WTC11 (cell line): ENCODE results near the gene SAMD5. TPM values are rescaled to one million over a fixed set of nuclear protein-coding genes. Genes with fewer than 3 reads are reported as not detected.
A peak's percentile ranks its signal among the peaks of the same experiment; 100 is the strongest.

Source experiments
- ATAC-seq: fragments of 200-7000 bp; cut with Tn5 transposase; 2 replicates; pipeline ENCODE4 v1.10.0; 2021; ENCODE audit warnings: mild to moderate bottlenecking, moderate library complexity
- CTCF ChIA-PET: fragments of 300-600 bp; sonication (Branson Sonifier 250); formaldehyde crosslinking; loops from one replicate; lab custom pipeline; 2021; ENCODE audit warnings: antibody characterized with exemption; lab: Charles Lee
- POLR2A ChIA-PET: fragments of 350-600 bp; sonication (Branson Sonifier 250); formaldehyde crosslinking; loops from one replicate; lab custom pipeline; 2021; ENCODE audit warnings: antibody characterized with exemption; lab: Charles Lee
- DNase-seq: peaks from one replicate; pipeline ENCODE4 v3.0.0; 2021; ENCODE audit warnings: low spot score
- H3K27ac Mint-ChIP-seq: 2 replicates; pipeline ENCODE4 v1.8.0; 2021; ENCODE audit warnings: mixed read lengths
- H3K27me3 Mint-ChIP-seq: 2 replicates; pipeline ENCODE4 v1.8.0; 2021; ENCODE audit warnings: low read depth, mild to moderate bottlenecking, moderate library complexity, mixed read lengths
- H3K36me3 Mint-ChIP-seq: 2 replicates; pipeline ENCODE4 v1.8.0; 2021; ENCODE audit warnings: mixed read lengths
- H3K4me1 Mint-ChIP-seq: 2 replicates; pipeline ENCODE4 v1.8.0; 2022; ENCODE audit warnings: mixed read lengths
- H3K4me3 Mint-ChIP-seq: 2 replicates; pipeline ENCODE4 v1.8.0; 2021; ENCODE audit warnings: mild to moderate bottlenecking, moderate library complexity, mixed read lengths
- H3K9me3 Mint-ChIP-seq: 2 replicates; pipeline ENCODE4 v1.8.0; 2021; ENCODE audit warnings: mixed read lengths
- ARID4B ChIP-seq: sonication (generic); formaldehyde crosslinking; IDR thresholded peaks from 2 replicates; pipeline ENCODE4 v1.8.0; 2023; ENCODE audit warnings: missing genetic modification reagents, mild to moderate bottlenecking, borderline replicate concordance
- CREB1 ChIP-seq: sonication (generic); formaldehyde crosslinking; IDR thresholded peaks from 2 replicates; pipeline ENCODE4 v1.8.0; 2023; ENCODE audit warnings: mild to moderate bottlenecking, missing genetic modification reagents
- CREM ChIP-seq: sonication (generic); formaldehyde crosslinking; IDR thresholded peaks from 2 replicates; pipeline ENCODE4 v1.8.1; 2022; ENCODE audit warnings: mild to moderate bottlenecking, missing genetic modification reagents, moderate library complexity
- ESRRA ChIP-seq: sonication (generic); formaldehyde crosslinking; IDR thresholded peaks from 2 replicates; pipeline ENCODE4 v1.8.1; 2022; ENCODE audit warnings: mild to moderate bottlenecking, missing genetic modification reagents, borderline replicate concordance
- FOXJ3 ChIP-seq: sonication (generic); formaldehyde crosslinking; IDR thresholded peaks from 2 replicates; pipeline ENCODE4 v1.9.0; 2021; ENCODE audit warnings: missing genetic modification reagents, mild to moderate bottlenecking, borderline replicate concordance
- HMGA2 ChIP-seq: fragments of 250-450 bp; sonication (Bioruptor Pico); IDR thresholded peaks from 2 replicates; pipeline ENCODE4 v1.4.0; 2021; ENCODE audit warnings: mild to moderate bottlenecking, moderate library complexity
- HMGXB4 ChIP-seq: sonication (generic); formaldehyde crosslinking; IDR thresholded peaks from 2 replicates; pipeline ENCODE4 v1.8.1; 2023; ENCODE audit warnings: mild to moderate bottlenecking, moderate library complexity, missing genetic modification reagents
- IRF1 ChIP-seq: sonication (generic); formaldehyde crosslinking; IDR thresholded peaks from 2 replicates; pipeline ENCODE4 v1.8.0; 2023; ENCODE audit warnings: missing genetic modification reagents
- MAX ChIP-seq: sonication (generic); formaldehyde crosslinking; IDR thresholded peaks from 2 replicates; pipeline ENCODE4 v1.8.0; 2022; ENCODE audit warnings: mild to moderate bottlenecking, missing genetic modification reagents
- PREB ChIP-seq: sonication (generic); formaldehyde crosslinking; IDR thresholded peaks from 2 replicates; pipeline ENCODE4 v1.8.1; 2022; ENCODE audit warnings: mild to moderate bottlenecking, missing genetic modification reagents, moderate library complexity, borderline replicate concordance
- TP53 ChIP-seq: sonication (generic); formaldehyde crosslinking; IDR thresholded peaks from 2 replicates; pipeline ENCODE4 v1.8.1; 2023; ENCODE audit warnings: mild to moderate bottlenecking, missing genetic modification reagents
- ZNF138 ChIP-seq: sonication (generic); formaldehyde crosslinking; conservative IDR thresholded peaks from 2 replicates; pipeline ENCODE4 v1.8.1; 2022; ENCODE audit warnings: mild to moderate bottlenecking, moderate library complexity, missing genetic modification reagents
- ZNF263 ChIP-seq: sonication (generic); formaldehyde crosslinking; IDR thresholded peaks from 2 replicates; pipeline ENCODE4 v1.8.1; 2022; ENCODE audit warnings: low read depth, mild to moderate bottlenecking, moderate library complexity, missing genetic modification reagents
- ZNF425 ChIP-seq: fragments of 250-450 bp; sonication (Bioruptor Pico); conservative IDR thresholded peaks from 2 replicates; pipeline ENCODE4 v1.9.0; 2021; ENCODE audit warnings: mild to moderate bottlenecking
- total RNA-seq: library from RNA; stranded (reverse); gene quantifications from 3 replicates; pipeline ENCODE4 v1.2.3, GENCODE V29; 2021

Gene SAMD5
- total RNA-seq, 1 experiment from 2014 or later, result 0.39 TPM

GRCh38 chr6:147614501-147614900, 106.0 kb downstream of the SAMD5 start:
- no peak for TF ChIP-seq ZNF138 (CRISPR knock-in tag)
- TF ChIP-seq PREB, result no peak
- no peak for TF ChIP-seq FOXJ3 (CRISPR knock-in tag)
- no peak for TF ChIP-seq HMGXB4
- TF ChIP-seq ESRRA (CRISPR knock-in tag), result no peak
- TF ChIP-seq CREM, result no peak
- TF ChIP-seq ARID4B (CRISPR knock-in tag), result no peak
- TF ChIP-seq CREB1, result no peak
- no peak for TF ChIP-seq IRF1 (CRISPR knock-in tag)
- no peak for TF ChIP-seq ZNF263 (CRISPR knock-in tag)
- TF ChIP-seq ZNF425 (CRISPR knock-in tag), result no peak
- no peak for TF ChIP-seq MAX
- ATAC-seq (no peak), DNase-seq (no peak)
- H3K4me3 Mint-ChIP-seq, result no peak overlapping the region
- H3K27ac Mint-ChIP-seq, result no peak overlapping the region
- no peaks in the 10 kb centered on the region; the same call in 1 of the 2 replicates for H3K4me1 Mint-ChIP-seq
- ChIA-PET POLR2A (interaction anchor here (0.6 to 0.8 kb wide), 3 partner anchors 45 to 100 kb away, joined by 3 to 11 read pairs (median 3); no protein-coding TSS in a partner anchor), CTCF (no interaction called here)
- no peaks in the 10 kb centered on the region for H3K27me3 Mint-ChIP-seq
- no peaks in the 10 kb centered on the region for H3K36me3 Mint-ChIP-seq
- H3K9me3 Mint-ChIP-seq, result no peaks in the 10 kb centered on the region

- H3K27me3 Mint-ChIP-seq, result no peaks in the 10 kb centered on the region
- no peaks in the 10 kb centered on the region; the same call in 1 of the 2 replicates for H3K4me1 Mint-ChIP-seq
- ATAC-seq (no peak), DNase-seq (no peak)
- no peaks in the 10 kb centered on the region for H3K36me3 Mint-ChIP-seq
- ChIA-PET CTCF (no interaction called here), POLR2A (no interaction called here)
- peak; percentile 92; the same call in 1 of the 2 replicates for TF ChIP-seq HMGA2 (CRISPR knock-in tag)
- no peak for TF ChIP-seq TP53 (CRISPR knock-in tag)
- no peaks in the 10 kb centered on the region for H3K9me3 Mint-ChIP-seq
- H3K27ac Mint-ChIP-seq, result no peak overlapping the region
- H3K4me3 Mint-ChIP-seq, result no peak overlapping the region
Observed at GRCh38 chr6:147615659-147616456, 107.4 kb downstream of the SAMD5 start.
